ENCODE results near the gene MAP4K5. TPM values are rescaled to one million over a fixed set of nuclear protein-coding genes. Genes with fewer than 3 reads are reported as not detected.

Gene MAP4K5
- polyA plus RNA-seq, 2 of the 4 experiments (the other 2 are of a cell fraction): 18.7 to 30.8 TPM

GRCh38 chr14:50396631-50397389 lies 135.6 kb downstream of the MAP4K5 start, which contains the start of gene CDKL1 (continued):
- TF ChIP-seq HMGXB4 (CRISPR knock-in tag; IDR thresholded peaks at IDR 0.05; ENCODE audit: borderline replicate concordance) (no peak; the same call in 1 of the 2 replicates), ATOH8 (CRISPR knock-in tag; IDR thresholded peaks at IDR 0.05; ENCODE audit: low read depth) (0 out of 2 replicates have a peak, but pooled peaks have one; percentile 62), PHF8 (IDR thresholded peaks at IDR 0.05; ENCODE audit: borderline replicate concordance, low read depth) (peak; percentile 73; the same call in 1 of the 2 replicates), POLR2A (IDR thresholded peaks at IDR 0.05; ENCODE audit: low read length) (peak; percentile 86), MAX (IDR thresholded peaks at IDR 0.05) (peak; percentile 95), REST (IDR thresholded peaks at IDR 0.05) (no peak), SMC3 (IDR thresholded peaks at IDR 0.05) (no peak), HEYL (CRISPR knock-in tag; IDR thresholded peaks at IDR 0.05) (no peak), CBX2 (IDR thresholded peaks at IDR 0.05; ENCODE audit: borderline replicate concordance, low read depth) (no peak), KDM1A (IDR thresholded peaks at IDR 0.05; ENCODE audit: low read depth) (no peak)

DNA sequence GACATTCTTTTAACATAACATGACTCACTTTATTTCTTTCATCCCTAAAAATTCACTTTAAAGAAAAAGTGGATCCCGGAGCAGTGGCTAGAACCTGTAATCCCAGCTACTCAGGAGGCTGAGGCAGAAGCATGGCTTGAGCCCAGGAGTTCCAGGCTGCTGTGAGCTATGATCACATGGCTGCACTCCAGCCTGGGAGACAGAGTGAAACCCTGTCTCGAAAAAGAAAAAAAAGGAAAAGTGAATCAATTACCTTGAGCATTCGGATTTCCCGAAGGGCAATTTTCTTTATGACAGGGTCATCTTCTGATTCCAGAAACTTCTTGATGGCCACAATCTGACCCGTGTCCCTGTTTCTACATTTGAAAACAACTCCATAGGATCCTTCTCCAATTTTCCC lies 136.9 kb downstream of the MAP4K5 start:
- ATAC-seq (no peak), FAIRE-seq (no peak), DNase-seq (ENCODE audit: low read depth in 1 of 2, low spot score in 1 of 2) (no peak)
- H3K27ac ChIP-seq: peak overlapping the region in 1 of 2 experiments; percentile 94; a peak in 3 of 6 replicates
- H3K4me1 ChIP-seq: peaks cover 10% of the 10 kb centered on the region
- ChIA-PET CTCF (interaction anchor here (1.8 kb wide), 2 partner anchors 64 to 74 kb away, joined by 3 to 8 read pairs; no protein-coding TSS in a partner anchor), POLR2A (no interaction called here)
- H3K9me3 ChIP-seq: no peaks in the 10 kb centered on the region
- H3K4me2 ChIP-seq: peak overlapping the region; percentile 85
- H3K4me3 ChIP-seq: peak overlapping the region; percentile 60
- 91% methylated on average over 5 of the region's 5 CpGs for WGBS (ENCODE audit: missing lambda C conversion rate)
- TF ChIP-seq MAX (IDR thresholded peaks at IDR 0.05): no peak
- TF ChIP-seq ESRRA (IDR thresholded peaks at IDR 0.05; ENCODE audit: borderline replicate concordance, low read length): no peak
- no peak for TF ChIP-seq KDM5A (IDR thresholded peaks at IDR 0.05)
- no peak for TF ChIP-seq CHD4 (IDR thresholded peaks at IDR 0.05; ENCODE audit: borderline replicate concordance)
- TF ChIP-seq, protein P1, sequence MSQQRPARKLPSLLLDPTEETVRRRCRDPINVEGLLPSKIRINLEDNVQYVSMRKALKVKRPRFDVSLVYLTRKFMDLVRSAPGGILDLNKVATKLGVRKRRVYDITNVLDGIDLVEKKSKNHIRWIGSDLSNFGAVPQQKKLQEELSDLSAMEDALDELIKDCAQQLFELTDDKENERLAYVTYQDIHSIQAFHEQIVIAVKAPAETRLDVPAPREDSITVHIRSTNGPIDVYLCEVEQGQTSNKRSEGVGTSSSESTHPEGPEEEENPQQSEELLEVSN (IDR thresholded peaks at IDR 0.05; ENCODE audit: borderline replicate concordance, low read depth): no peak
- no peak for TF ChIP-seq NFE2L2 (conservative IDR thresholded peaks at IDR 0.05; ENCODE audit: low read length)
- TF ChIP-seq HDAC2 (IDR thresholded peaks at IDR 0.05): no peak
- TF ChIP-seq BCL3 (IDR thresholded peaks at IDR 0.05): no peak
- TF ChIP-seq MAZ (IDR thresholded peaks at IDR 0.05; ENCODE audit: borderline replicate concordance, low read depth, low read length): no peak
- TF ChIP-seq, protein P2, sequence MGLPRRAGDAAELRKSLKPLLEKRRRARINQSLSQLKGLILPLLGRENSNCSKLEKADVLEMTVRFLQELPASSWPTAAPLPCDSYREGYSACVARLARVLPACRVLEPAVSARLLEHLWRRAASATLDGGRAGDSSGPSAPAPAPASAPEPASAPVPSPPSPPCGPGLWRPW (IDR thresholded peaks at IDR 0.05): no peak
- TF ChIP-seq RARB (CRISPR knock-in tag; IDR thresholded peaks at IDR 0.05): no peak
- no peak for TF ChIP-seq KDM1A (IDR thresholded peaks at IDR 0.05; ENCODE audit: low read depth)
- TF ChIP-seq JUNB (IDR thresholded peaks at IDR 0.05): no peak
- no peak for TF ChIP-seq JUN (IDR thresholded peaks at IDR 0.05)
- no peak for TF ChIP-seq REST (IDR thresholded peaks at IDR 0.05)
- no peak for TF ChIP-seq RNF2 (IDR thresholded peaks at IDR 0.05; ENCODE audit: borderline replicate concordance, low read depth)
- TF ChIP-seq HOXB5 (CRISPR knock-in tag; IDR thresholded peaks at IDR 0.05): no peak

All from A549 (cell line).